Cardiac fibroblast (primary cell): ENCODE results near the gene PCF11.
A peak's percentile ranks its signal among the peaks of the same experiment; 100 is the strongest.

Source experiments
- DNase-seq, 2 donors: peaks; one replicate each; pipeline versions ENCODE4 v3.0.0 to v3.0.0-alpha.2; 2010; ENCODE audit warnings: low read depth in 2 of 2
- H3K4me3 ChIP-seq, 2 donors: replicated peaks in 1 of 2; 1 replicate in 1 of 2; 2 replicates in 1 of 2; pipeline ENCODE4 v1.5.1; 2011; ENCODE audit warnings: low read depth in 2 of 2, low read length in 2 of 2, mild to moderate bottlenecking in 2 of 2, moderate library complexity in 1 of 2
- TF ChIP-seq, protein P1 (sequence below): IDR thresholded peaks from one replicate; pipeline ENCODE4 v1.5.1; 2011; ENCODE audit warnings: low read depth, mild to moderate bottlenecking, low read length, inconsistent platforms

The PCF11 gene

DNA sequence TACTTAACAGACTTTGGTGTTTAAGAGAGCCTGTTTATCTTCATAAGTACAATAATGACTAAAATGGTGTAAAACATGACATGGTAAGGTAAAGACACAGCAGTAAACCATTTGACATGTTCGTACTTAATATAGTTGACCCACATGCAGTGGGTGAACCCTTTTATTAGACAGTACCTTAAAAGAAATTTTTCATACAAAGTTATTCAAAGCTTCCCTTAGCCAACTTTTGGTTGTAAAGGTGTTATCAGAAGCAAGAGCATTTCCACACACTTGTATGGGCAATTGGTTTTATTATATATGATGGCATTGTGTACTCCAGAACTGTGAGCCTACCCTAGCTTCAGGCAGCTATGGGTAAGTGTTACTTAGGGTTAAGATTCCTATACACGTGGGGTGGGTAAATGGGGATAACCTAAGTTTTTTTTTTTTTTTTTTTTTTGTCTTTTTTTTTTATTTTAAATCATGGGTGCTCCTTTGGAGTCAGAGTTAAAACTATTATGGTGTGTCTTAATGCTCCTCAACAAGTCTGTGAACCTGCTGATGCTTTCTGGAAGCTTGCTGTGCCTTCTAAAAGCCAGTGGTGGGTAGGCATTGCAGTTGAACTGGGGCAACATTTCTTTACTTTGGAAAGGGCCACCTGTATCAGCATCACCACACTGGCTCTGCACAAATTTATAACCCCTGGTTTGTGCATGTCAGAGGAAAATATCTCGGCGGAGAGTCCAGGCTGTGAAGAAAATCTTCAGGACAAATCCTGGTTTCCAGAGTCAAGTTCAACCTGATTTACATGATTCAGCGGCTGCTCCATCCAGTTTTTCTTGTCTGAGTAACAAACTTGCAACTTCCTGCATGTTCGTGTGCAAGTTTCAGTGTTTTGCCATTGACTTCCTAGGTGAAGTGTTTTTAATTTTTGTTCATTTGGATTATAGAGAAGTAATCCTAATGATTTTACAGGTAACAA, 3.3 kb downstream of the PCF11 start:
- DNase-seq: peak; percentile 46 to 67
- H3K4me3 ChIP-seq: peak overlapping the region; percentile 82 to 91
- TF ChIP-seq, protein P1, sequence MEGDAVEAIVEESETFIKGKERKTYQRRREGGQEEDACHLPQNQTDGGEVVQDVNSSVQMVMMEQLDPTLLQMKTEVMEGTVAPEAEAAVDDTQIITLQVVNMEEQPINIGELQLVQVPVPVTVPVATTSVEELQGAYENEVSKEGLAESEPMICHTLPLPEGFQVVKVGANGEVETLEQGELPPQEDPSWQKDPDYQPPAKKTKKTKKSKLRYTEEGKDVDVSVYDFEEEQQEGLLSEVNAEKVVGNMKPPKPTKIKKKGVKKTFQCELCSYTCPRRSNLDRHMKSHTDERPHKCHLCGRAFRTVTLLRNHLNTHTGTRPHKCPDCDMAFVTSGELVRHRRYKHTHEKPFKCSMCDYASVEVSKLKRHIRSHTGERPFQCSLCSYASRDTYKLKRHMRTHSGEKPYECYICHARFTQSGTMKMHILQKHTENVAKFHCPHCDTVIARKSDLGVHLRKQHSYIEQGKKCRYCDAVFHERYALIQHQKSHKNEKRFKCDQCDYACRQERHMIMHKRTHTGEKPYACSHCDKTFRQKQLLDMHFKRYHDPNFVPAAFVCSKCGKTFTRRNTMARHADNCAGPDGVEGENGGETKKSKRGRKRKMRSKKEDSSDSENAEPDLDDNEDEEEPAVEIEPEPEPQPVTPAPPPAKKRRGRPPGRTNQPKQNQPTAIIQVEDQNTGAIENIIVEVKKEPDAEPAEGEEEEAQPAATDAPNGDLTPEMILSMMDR: no peak

GRCh38 chr11:83161610-83162199, 4.8 kb downstream of the PCF11 start:
- TF ChIP-seq, protein P1: no peak
- H3K4me3 ChIP-seq: no peak overlapping the region
- DNase-seq: no peak

- DNase-seq: peak in 1 of 2 donors; percentile 32
- no peak overlapping the region for H3K4me3 ChIP-seq
- TF ChIP-seq, protein P1: no peak
Observed at GRCh38 chr11:83162377-83162776, 5.4 kb downstream of the PCF11 start.

DNA sequence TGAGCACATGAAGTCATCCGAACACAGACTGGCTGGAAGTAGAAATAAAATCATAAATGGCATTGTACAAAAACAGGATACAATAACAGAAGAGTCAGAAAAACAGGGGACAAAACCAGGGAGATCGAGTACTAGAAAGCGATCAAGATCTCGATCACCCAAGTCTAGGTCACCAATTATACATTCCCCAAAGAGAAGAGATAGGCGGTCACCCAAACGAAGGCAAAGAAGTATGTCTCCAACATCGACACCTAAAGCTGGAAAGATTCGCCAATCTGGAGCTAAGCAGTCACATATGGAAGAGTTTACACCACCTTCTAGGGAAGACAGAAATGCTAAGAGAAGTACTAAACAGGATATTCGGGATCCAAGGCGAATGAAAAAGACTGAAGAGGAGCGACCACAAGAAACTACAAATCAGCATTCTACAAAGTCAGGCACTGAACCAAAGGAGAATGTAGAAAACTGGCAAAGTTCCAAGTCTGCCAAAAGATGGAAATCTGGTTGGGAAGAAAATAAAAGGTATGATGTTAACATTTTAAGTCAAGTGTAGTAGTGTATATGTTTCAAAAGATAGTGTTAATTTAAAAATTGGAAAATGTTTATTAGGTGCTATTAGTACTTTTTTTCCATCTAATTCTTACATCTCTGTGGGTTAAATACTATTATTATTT, 9.4 kb downstream of the PCF11 start:
- TF ChIP-seq, protein P1: no peak
- no peak for DNase-seq

GRCh38 chr11:83168756-83169155, 11.8 kb downstream of the PCF11 start:
- TF ChIP-seq, protein P1: no peak
- DNase-seq: no peak
- no peak overlapping the region for H3K4me3 ChIP-seq

More for the DNA sequence above, 9.4 kb downstream of the PCF11 start:
- H3K4me3 ChIP-seq: no peak overlapping the region

GRCh38 chr11:83170865-83171264, 13.9 kb downstream of the PCF11 start:
- TF ChIP-seq, protein P1: no peak
- DNase-seq: no peak
- no peak overlapping the region for H3K4me3 ChIP-seq
